ENCODE measurements around the gene ARHGEF4.
"Not testable (repeated sequence)": the region's sequence is repeated elsewhere in the genome, so short reads cannot be mapped to it uniquely, and the experiment has no call there.

The ARHGEF4 gene

GRCh38 chr2:131058214-131058843, 221.6 kb downstream of the ARHGEF4 start:
- no peak for DNase-seq

DNA sequence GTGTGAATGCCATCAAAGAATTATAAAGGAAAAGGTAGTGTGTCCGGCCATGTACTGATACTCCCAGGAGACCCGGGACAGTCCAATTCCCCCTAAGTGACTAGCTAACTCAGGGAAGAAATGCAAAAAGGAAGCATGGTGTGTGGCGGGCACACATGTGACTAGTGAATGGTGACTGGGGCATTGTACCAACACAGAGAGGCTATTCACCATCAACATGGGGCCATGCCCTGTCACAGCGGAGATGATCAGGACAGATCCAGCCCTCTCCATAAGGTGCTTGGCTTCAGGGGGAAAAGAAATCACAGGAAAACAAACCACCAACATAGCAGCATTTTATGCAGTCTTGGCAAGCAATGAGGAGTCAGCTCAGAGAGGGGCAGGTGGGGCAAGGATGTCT, 222.2 kb downstream of the ARHGEF4 start:
- no peak for DNase-seq

DNA sequence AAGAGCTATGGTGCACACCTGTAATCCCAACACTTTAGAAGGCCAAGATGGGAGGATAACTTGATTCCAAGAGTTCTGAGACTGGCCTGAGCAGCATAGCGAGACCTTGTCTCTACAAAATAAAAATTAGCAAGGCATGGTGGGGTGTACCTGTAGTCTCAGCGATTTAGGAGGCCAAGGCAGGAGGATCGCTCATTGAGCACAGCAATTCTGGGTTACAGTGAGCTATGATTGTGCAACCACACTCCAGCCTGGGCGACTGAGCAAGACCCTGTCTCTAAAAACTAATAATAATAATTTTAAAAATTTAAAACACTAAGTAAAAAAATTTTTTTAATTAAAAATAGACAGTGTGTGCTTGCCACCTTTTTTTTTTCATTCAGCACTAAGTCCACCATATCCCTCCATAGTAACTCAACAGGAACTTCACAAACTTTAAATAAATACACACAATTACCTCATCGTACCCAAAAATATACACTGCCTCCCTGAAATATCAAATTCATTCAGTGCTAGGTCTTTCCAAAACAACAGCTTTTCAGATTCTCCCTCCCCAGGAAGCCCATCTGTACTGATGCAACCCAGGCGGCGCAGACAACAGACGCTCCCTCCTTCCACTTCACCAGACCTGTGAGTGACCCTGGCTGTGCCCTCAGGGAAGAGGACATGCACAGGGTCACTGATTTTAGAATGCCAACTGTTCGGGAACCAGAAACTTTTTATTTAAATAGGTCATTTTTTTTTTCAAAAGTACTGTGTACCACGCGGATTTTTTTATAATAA, 227.0 kb downstream of the ARHGEF4 start:
- DNase-seq = no peak

DNA sequence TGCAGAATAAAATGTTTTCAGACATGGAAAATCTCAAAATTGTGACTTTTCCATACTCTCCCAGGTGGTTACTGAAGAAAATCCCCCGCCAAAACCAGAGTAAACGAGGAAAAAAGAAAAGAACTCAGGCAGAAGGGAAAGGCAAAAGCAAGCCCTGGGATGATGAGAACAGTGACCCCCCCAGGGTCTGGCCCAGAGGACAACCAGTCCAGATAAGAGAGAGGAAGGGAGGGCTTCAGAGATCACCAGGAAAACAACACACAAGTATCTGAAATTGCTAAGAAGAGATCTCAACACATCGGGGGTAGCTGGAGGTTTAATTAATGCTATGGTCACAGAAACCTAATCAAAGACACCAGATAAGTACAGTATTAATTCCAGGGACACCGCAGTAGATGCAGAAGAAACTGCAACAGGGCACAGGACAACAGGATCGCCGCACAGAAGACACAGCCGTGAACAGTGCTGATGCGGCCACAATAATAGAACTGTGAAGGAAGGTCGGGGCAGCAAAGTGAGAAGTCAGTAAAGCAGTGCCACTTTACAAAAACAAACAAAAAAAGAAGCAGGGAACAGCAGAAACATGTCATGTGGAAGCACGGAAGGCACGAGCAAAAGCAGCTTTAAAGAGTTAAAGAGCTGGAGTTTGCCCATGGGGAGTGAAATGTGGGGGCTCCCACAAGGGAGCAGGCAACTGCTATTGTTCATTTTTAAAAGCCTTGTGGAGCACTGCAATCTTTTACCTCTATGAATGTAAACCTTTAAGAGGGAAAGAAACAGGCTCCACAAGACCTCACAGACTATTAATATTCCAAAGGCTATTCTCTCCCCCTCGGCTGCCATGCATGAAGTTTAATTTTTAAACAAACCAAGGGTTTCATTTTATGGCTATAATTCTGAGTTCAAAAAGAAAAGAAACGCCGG, 228.1 kb downstream of the ARHGEF4 start:
- DNase-seq = no peak

DNA sequence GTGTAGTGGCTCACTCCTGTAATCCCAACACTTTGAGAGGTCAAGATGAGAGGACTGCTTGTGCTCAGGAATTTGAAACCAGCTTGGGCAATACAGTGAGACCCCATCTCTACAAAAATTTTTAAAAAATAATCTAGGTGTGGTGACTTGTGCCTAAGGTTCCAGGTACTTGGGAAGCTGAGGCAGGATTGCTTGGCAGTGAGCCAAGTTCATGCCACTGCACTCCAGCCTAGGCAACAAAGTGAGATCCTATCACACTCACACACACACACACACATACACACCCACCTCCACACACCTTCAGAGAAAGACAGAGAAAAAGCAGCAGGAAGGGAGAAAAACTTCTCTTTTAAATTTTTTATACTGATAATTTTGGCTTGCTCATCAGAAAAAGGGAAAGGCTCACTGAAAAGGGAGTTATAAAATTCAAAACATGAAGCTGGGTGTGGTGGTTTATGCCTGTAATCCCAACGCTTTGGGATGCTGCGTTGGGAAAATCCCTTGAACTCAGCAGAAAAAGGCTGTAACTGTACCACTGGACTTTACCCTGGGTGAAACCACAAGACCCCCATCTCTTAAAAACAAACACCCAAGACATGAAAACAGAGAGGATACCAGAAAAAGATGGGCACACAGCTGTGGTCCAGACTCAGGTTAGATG, 230.9 kb downstream of the ARHGEF4 start:
- no peak for DNase-seq

DNA sequence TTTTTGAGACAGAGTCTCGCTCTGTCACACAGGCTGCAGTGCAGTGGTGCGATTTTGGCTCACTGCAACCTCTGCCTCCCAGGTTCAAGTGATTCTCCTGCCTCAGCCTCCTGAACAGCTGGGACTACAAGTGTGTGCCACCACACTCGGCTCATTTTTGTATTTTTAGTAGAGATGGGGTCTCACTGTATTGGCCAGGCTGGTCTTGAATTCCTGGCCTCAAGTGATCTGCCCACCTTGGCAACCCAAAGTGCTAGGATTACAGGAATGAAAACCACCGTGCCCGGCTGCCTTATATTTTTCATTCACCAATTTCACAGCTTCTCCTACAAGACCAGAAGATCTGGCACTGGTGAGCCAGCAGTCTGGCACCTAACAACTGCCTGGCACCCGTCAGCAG, 231.5 kb downstream of the ARHGEF4 start:
- not testable (repeated sequence) for DNase-seq

- DNase-seq = not testable (repeated sequence)
Observed at GRCh38 chr2:131075578-131075977, 238.9 kb downstream of the ARHGEF4 start.

DNA sequence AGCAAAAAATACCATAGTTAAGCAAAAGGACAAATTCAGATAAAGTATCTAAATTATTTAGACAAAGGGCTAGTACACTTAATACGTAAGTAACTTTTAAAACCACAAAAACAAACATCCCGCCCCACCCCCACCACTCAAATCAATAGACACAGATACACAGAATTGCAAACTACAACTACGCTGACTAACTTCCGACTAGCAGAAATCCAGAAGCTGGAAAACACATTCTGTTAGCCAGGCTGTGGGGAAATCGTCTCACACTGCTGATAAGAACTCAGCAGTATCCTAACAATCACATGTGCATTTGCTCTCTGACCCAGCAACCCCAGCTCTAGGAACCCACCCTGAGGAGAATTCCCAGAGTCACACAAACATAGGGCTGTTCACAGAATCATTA, 240.0 kb downstream of the ARHGEF4 start:
- DNase-seq = no peak

GRCh38 chr2:131077182-131077846, 240.6 kb downstream of the ARHGEF4 start:
- DNase-seq = no peak

DNA sequence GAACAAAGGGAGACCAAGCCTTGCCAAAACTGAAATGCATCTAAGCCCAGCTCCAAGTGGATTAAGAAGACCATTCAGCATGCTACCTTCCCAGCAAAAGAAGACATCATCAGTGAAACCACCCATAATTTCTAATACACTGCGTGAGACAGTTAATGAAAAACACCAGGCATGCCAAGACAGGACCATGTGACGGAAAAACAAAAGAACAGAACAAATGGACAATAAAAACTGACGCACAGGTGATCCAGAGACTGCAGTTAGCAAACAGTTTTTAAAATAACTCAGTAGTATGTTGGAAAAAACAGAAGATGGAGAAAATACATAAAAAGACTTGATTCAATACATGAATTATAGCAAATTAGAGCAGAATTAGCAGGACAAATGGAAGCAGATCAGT, 241.3 kb downstream of the ARHGEF4 start:
- no peak for DNase-seq

GRCh38 chr2:131079931-131080330, 243.2 kb downstream of the ARHGEF4 start:
- DNase-seq = not testable (repeated sequence)

- DNase-seq = no peak
Observed at GRCh38 chr2:131081190-131081589, 244.5 kb downstream of the ARHGEF4 start.

GRCh38 chr2:131085646-131086045, 248.9 kb downstream of the ARHGEF4 start:
- DNase-seq = no peak

DNA sequence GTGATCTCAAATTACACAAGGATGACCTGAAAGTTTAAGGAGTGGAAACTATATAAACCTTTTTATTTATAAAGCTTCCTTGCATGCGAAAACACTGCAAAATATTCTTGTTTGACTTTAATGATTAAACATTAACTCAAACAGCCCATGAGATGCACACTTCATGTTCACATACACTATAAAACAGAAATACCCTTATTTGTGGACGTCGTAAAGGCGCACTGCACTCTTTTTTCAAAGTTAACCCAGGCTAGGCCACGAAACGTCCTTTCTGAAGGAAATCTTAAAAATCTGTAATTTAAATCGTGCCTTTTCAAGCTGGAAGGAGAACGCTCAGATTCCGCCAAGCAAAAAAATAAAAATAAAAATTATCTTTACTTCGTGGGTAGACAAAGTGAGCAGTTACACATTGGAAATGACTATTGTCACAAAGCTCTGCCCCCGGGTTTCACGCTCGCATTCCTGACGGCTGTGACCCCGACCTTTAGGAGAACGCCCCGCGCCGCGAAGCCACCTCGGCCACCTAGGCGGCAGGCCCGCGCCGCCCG, 255.8 kb downstream of the ARHGEF4 start:
- no peak for DNase-seq

GRCh38 chr2:131093006-131093695, 256.4 kb downstream of the ARHGEF4 start, which contains the start of gene FAM168B:
Gene FAM168B (minus strand): TSS chr2:131093460. CDS start chr2:131082646, 10,814 bp downstream.
- DNase-seq = peak; percentile 83

- peak; percentile 74 for DNase-seq
Observed at GRCh38 chr2:131093696-131094462, 257.2 kb downstream of the ARHGEF4 start.

GRCh38 chr2:131094463-131095281, 258.0 kb downstream of the ARHGEF4 start:
- DNase-seq = no peak
